Measurements from ENCODE around the gene CACNA1G.

Gene CACNA1G

GRCh38 chr17:50668025-50668837 is 107.7 kb downstream of the CACNA1G start:
- Histone ChIP-seq H3K36me3 (ENCODE audit: low read depth) (peaks cover 14% of the 10 kb centered on the region; the same call in 1 of the 2 replicates), H3K27ac (ENCODE audit: poor library complexity, severe bottlenecking) (peak overlapping the region; percentile 70), H3K27me3 (ENCODE audit: insufficient read depth, poor library complexity, severe bottlenecking) (no peaks in the 10 kb centered on the region), H3K9me3 (ENCODE audit: severe bottlenecking) (no peaks in the 10 kb centered on the region), H3K4me1 (ENCODE audit: insufficient read depth, poor library complexity, severe bottlenecking) (peaks cover 31% of the 10 kb centered on the region), H3K4me3 (ENCODE audit: severe bottlenecking) (no peak overlapping the region)
- no peak for DNase-seq (ENCODE audit: low spot score)
- TF ChIP-seq CTCF (IDR thresholded peaks at IDR 0.05; ENCODE audit: poor library complexity, severe bottlenecking): no peak
- peak; percentile 46 for ATAC-seq (ENCODE audit: low read depth)

- Histone ChIP-seq H3K27ac (ENCODE audit: poor library complexity, severe bottlenecking) (peak overlapping the region; percentile 70), H3K4me3 (ENCODE audit: severe bottlenecking) (no peak overlapping the region)
Observed at GRCh38 chr17:50668838-50669581, 108.5 kb downstream of the CACNA1G start.

GRCh38 chr17:50672071-50672470 is 111.6 kb downstream of the CACNA1G start:
- no peak overlapping the region for H3K4me3 ChIP-seq (ENCODE audit: severe bottlenecking)
- ATAC-seq (ENCODE audit: low read depth) (no peak), DNase-seq (ENCODE audit: low spot score) (no peak)
- peaks cover 29% of the 10 kb centered on the region for H3K36me3 ChIP-seq (ENCODE audit: low read depth)
- H3K9me3 ChIP-seq (ENCODE audit: severe bottlenecking): no peaks in the 10 kb centered on the region
- H3K27ac ChIP-seq (ENCODE audit: poor library complexity, severe bottlenecking): peak overlapping the region; percentile 70
- peaks cover 35% of the 10 kb centered on the region for H3K4me1 ChIP-seq (ENCODE audit: insufficient read depth, poor library complexity, severe bottlenecking)
- no peaks in the 10 kb centered on the region for H3K27me3 ChIP-seq (ENCODE audit: insufficient read depth, poor library complexity, severe bottlenecking)
- no peak for TF ChIP-seq CTCF (IDR thresholded peaks at IDR 0.05; ENCODE audit: poor library complexity, severe bottlenecking)

More at GRCh38 chr17:50668838-50669581, 108.5 kb downstream of the CACNA1G start:
- Histone ChIP-seq H3K36me3 (ENCODE audit: low read depth) (peaks cover 14% of the 10 kb centered on the region; the same call in 1 of the 2 replicates), H3K27me3 (ENCODE audit: insufficient read depth, poor library complexity, severe bottlenecking) (no peaks in the 10 kb centered on the region), H3K4me1 (ENCODE audit: insufficient read depth, poor library complexity, severe bottlenecking) (peaks cover 35% of the 10 kb centered on the region), H3K9me3 (ENCODE audit: severe bottlenecking) (no peaks in the 10 kb centered on the region)
- DNase-seq (ENCODE audit: low spot score) (no peak), ATAC-seq (ENCODE audit: low read depth) (no peak)
- TF ChIP-seq CTCF (IDR thresholded peaks at IDR 0.05; ENCODE audit: poor library complexity, severe bottlenecking): no peak

- DNase-seq (ENCODE audit: low spot score) (no peak), ATAC-seq (ENCODE audit: low read depth) (peak; percentile 76)
- peaks cover 32% of the 10 kb centered on the region for H3K4me1 ChIP-seq (ENCODE audit: insufficient read depth, poor library complexity, severe bottlenecking)
- no peak overlapping the region for H3K4me3 ChIP-seq (ENCODE audit: severe bottlenecking)
- no peak for TF ChIP-seq CTCF (IDR thresholded peaks at IDR 0.05; ENCODE audit: poor library complexity, severe bottlenecking)
- H3K27me3 ChIP-seq (ENCODE audit: insufficient read depth, poor library complexity, severe bottlenecking): no peaks in the 10 kb centered on the region
- H3K36me3 ChIP-seq (ENCODE audit: low read depth): peaks cover 33% of the 10 kb centered on the region
- H3K27ac ChIP-seq (ENCODE audit: poor library complexity, severe bottlenecking): peak overlapping the region; percentile 70
- no peaks in the 10 kb centered on the region for H3K9me3 ChIP-seq (ENCODE audit: severe bottlenecking)
Observed at GRCh38 chr17:50672831-50673551, 112.5 kb downstream of the CACNA1G start.

All from RWPE2 (cell line).